Ishikawa (cell line): ENCODE results near the gene DDAH1.

Experiments used
- CEBPB ChIP-seq: IDR thresholded peaks from 2 replicates; pipeline ENCODE4 v1.6.1; 2012
- CREB1 ChIP-seq: IDR thresholded peaks from 2 replicates; pipeline ENCODE4 v1.6.1; 2012; ENCODE audit warnings: low read depth
- EGR1 ChIP-seq: IDR thresholded peaks from 2 replicates; pipeline ENCODE4 v1.6.1; 2012
- EP300 ChIP-seq: IDR thresholded peaks from 2 replicates; pipeline ENCODE4 v1.6.1; 2012; ENCODE audit warnings: borderline replicate concordance
- FOXM1 ChIP-seq: IDR thresholded peaks from 2 replicates; pipeline ENCODE4 v1.6.1; 2012; ENCODE audit warnings: low read depth, borderline replicate concordance
- MAX ChIP-seq: IDR thresholded peaks from 2 replicates; pipeline ENCODE4 v1.6.1; 2012
- NFIC ChIP-seq: IDR thresholded peaks from 2 replicates; pipeline ENCODE4 v1.6.1; 2012
- RAD21 ChIP-seq: IDR thresholded peaks from 2 replicates; pipeline ENCODE4 v1.6.1; 2012; ENCODE audit warnings: low read depth
- REST ChIP-seq: IDR thresholded peaks from 2 replicates; pipeline ENCODE4 v1.6.1; 2012; ENCODE audit warnings: low read depth, mild to moderate bottlenecking
- TAF1 ChIP-seq: IDR thresholded peaks from 2 replicates; pipeline ENCODE4 v1.6.1; 2012; ENCODE audit warnings: low read depth, mild to moderate bottlenecking
- TCF12 ChIP-seq: IDR thresholded peaks from 2 replicates; pipeline ENCODE4 v1.6.1; 2012; ENCODE audit warnings: low read depth
- TEAD4 ChIP-seq: IDR thresholded peaks from 2 replicates; pipeline ENCODE4 v1.6.1; 2012
- USF1 ChIP-seq: IDR thresholded peaks from 2 replicates; pipeline ENCODE4 v1.6.1; 2012
- YY1 ChIP-seq: IDR thresholded peaks from 2 replicates; pipeline ENCODE4 v1.6.1; 2012; ENCODE audit warnings: low read depth
- ZBTB7A ChIP-seq: IDR thresholded peaks from 2 replicates; pipeline ENCODE4 v1.6.1; 2012; ENCODE audit warnings: low read depth

Gene DDAH1

GRCh38 chr1:85363092-85363491, 101.9 kb downstream of the DDAH1 start:
- TF ChIP-seq EP300, result no peak

- TF ChIP-seq REST, result no peak
- TF ChIP-seq CREB1, result no peak
- no peak for TF ChIP-seq YY1
- TF ChIP-seq EP300, result no peak
- no peak for TF ChIP-seq NFIC
- no peak for TF ChIP-seq RAD21
- no peak for TF ChIP-seq ZBTB7A
- no peak for TF ChIP-seq TCF12
- TF ChIP-seq TEAD4, result no peak
- no peak for TF ChIP-seq FOXM1
- TF ChIP-seq EGR1, result no peak
- no peak for TF ChIP-seq CEBPB
These were observed 103.2 kb downstream of the DDAH1 start for GRCh38 chr1:85361606-85362296.

- no peak for TF ChIP-seq EGR1
- TF ChIP-seq CEBPB, result no peak
- TF ChIP-seq TAF1, result no peak
- TF ChIP-seq MAX, result no peak
- no peak for TF ChIP-seq FOXM1
- no peak for TF ChIP-seq TEAD4
- no peak for TF ChIP-seq EP300
- TF ChIP-seq ZBTB7A, result no peak
- no peak for TF ChIP-seq REST
- TF ChIP-seq RAD21, result no peak
- no peak for TF ChIP-seq TCF12
- no peak for TF ChIP-seq CREB1
- no peak for TF ChIP-seq NFIC
- no peak for TF ChIP-seq USF1
- no peak for TF ChIP-seq YY1
These were observed 104.0 kb downstream of the DDAH1 start for GRCh38 chr1:85360730-85361493.

- TF ChIP-seq TEAD4, result no peak
- no peak for TF ChIP-seq CEBPB
- TF ChIP-seq ZBTB7A, result no peak
- no peak for TF ChIP-seq USF1
- TF ChIP-seq TCF12, result no peak
- no peak for TF ChIP-seq YY1
These were observed 104.9 kb downstream of the DDAH1 start for GRCh38 chr1:85359874-85360721.

- TF ChIP-seq YY1, result no peak
- TF ChIP-seq REST, result no peak
- no peak for TF ChIP-seq FOXM1
- TF ChIP-seq CEBPB, result no peak
- no peak for TF ChIP-seq TAF1
These were observed 106.1 kb downstream of the DDAH1 start for GRCh38 chr1:85358702-85359438.
